ENCODE results near the gene CASTOR1. TPM values are rescaled to one million over a fixed set of nuclear protein-coding genes. Genes with fewer than 3 reads are reported as not detected.
"Not testable (repeated sequence)": the region's sequence is repeated elsewhere in the genome, so short reads cannot be mapped to it uniquely, and the experiment has no call there.

Gene CASTOR1
- total RNA-seq, result 13.4 and 18.2 TPM in 2 replicates

DNA sequence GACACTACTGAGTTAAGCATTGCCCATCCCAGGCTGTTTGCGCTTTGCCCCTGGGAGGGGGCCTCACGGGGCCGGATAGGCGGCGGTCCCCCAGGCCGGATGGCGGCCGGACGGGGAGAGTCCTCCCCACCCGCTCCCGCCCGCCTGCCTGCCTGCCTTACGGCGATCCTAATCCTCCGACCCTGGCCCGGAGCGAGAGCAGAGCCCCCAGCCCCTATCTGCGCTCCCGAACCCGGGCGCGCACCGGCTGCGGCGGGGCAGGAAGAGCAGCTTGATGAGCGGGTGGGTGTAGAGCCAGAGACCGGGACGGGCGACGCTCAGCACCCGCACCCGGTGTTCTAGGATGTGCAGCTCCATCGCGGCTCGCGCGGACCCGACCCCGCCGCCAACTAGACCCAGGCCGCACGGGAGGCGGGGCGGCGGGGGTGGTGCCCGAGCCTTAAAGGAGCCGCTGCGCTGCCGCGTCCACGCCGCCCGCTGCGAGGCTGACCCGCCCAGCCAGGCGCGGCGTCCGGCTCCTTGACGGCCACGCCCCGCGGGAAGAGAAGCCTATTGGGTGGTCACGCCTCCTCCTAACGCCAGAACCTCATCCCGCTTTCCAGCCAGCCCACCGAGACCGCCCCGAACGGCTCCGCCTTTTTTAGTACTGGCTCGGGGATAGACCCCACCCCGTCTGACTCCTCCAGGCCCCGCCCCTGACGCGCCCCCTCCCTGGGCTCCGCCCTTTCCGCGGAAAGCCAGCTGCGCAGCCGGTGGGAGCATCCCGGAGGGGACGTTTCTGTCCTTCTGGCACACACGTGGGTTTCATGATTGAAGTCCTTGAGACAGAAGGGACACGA is at the start of gene CASTOR1:
Gene CASTOR1, minus strand, starts transcription at position 365 of the 839 bp plus-strand sequence. Its CDS starts 8 bp downstream, at position 357.
- peak; percentile 78 for DNase-seq (ENCODE audit: extremely low read depth, low read depth, low spot score)

DNA sequence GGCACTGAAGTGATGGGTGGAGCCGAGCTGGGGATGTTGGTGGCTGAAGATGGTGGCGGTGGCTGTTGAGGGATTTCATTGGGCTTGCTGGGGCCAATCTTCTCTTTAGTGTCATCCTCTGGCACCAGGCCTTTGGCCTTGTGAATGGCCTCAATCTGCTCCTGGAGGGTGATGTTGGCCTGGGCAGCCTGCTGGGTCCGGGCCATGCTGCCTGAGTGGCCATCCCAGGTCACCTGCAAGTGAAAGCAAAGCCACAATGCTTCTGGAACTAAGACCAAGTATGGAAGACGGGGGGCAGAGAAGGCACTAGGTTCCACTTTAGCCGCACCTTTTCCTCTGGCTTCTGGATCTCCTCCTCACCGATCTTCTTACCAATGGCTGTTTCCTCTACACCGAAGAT is 49.5 kb upstream of the CASTOR1 start:
- no peak for DNase-seq (ENCODE audit: extremely low read depth, low read depth, low spot score)

DNA sequence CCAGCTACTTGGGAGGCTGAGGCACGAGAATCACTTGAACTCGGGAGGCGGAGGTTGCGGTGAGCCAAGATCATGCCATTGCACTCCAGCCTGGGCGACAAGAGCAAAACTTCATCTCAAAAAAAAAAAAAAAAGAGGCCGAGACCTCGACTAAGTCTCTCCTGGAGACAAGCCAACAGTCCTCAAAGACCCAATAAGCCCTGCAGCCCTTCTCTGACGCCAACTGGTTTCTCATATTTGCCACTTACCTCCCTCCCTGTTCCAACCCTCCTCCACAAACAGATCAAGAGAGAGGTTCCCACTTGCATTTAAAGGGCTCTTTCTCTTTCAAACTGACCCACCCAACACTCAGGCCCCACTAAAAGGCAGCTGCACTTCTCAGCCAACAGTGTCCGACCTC is 49.0 kb upstream of the CASTOR1 start:
- not testable (repeated sequence) for DNase-seq (ENCODE audit: extremely low read depth, low read depth, low spot score)

DNA sequence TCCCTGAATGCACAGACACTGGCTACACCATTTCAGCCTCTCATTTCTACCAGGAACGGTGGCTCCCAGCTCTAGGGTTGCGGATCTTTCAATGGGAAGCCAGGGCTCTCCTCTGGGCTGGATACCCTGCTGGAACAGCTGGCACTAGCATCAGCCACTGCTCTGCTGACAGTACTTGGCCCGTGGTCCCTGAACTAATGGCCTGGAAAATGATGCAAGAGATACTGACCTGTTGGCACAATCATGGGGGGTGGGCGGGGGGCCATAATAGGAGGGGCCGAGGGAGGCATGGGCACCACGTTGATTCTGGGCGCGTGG is 48.1 kb upstream of the CASTOR1 start:
- DNase-seq (ENCODE audit: extremely low read depth, low read depth, low spot score), result no peak

DNA sequence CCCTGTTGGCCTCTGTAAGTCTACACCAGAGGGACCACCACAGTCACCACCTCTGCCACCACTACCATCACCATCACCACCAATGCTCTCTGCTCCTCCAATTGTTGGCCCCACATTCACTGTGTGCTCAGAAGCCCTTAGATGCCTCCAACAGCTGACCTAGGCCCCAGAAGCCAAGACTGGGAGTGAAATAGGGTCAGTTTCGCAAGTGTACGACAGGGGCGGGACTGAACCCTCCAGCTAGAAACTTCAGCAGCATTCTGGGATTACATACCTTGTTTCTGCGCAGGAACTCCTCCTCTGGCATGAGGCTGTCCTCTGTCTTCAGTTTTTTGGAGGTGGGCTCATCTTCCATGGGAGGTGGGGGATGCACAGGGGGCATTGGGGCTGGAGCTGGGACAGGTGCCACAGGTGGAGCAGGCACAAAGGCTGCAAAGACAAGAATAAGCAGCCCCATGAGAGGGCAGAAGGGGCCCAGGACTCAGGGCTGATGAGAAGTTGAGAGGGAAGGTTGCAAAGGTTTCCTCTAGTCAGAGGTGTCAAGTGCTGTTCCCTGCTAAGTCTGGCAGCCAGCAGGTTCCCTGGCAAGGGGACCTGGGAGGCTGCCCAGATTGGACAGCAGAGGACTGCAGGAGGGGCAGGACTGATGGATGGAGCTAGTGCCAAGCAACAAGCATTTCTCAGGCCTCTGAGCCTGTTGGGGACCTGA is 47.6 kb upstream of the CASTOR1 start:
- no peak for DNase-seq (ENCODE audit: extremely low read depth, low read depth, low spot score)

DNA sequence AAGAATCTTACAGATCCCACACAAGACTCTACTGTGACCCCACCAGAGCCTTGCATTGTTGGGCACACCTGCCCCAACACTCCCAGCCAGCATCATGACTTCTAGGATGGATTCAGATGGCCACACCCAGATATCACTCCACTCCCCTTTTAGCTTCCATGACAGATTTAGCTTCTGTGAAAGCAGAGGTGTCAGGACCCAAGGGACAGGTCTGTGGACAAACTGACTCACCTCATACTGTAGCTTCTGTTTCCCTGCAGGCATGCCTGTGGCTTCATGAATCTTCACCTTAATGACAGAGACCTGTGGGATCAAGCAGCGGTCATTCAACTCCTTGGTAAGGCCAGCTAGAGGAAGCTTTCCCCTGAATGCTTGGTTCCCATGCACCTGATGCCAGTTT is 45.9 kb upstream of the CASTOR1 start:
- no peak for DNase-seq (ENCODE audit: extremely low read depth, low read depth, low spot score)

DNA sequence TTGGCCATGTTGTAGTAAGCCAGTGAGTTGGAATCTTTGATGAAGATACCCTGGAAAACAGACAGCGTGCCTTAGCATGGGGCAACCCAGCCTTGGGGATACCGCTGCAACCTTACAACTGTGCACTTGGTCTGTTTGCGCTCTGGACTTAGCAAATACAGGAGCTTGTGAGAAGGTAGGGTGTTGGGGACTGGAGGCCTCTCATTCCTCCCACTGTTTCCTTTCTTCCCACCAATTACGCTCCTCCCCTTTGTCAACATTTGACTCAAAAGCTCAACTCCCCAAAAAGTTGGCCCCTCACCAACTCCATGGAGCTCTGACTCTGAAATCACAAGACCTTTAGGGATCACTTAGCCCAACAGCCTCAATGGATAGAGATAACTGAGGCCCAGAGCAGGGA is 45.3 kb upstream of the CASTOR1 start:
- DNase-seq (ENCODE audit: extremely low read depth, low read depth, low spot score), result no peak

DNA sequence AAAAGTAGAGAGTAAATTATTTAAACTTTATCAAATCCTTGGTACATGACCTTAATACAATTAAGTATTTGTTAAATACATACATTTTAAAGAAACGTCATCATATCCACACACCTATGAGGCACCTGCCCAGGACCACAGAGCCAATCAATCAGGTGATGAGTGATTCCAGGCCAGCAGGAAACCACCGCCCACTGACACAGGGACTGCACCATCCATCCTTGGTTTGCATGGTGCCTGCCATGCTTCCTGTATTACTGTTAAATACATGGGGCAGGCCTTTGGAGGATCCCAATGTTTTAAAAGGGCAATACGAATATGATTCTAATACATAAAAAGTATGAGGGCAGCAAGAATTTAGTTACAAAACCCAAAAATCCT is 44.4 kb upstream of the CASTOR1 start:
- DNase-seq (ENCODE audit: extremely low read depth, low read depth, low spot score), result no peak

DNA sequence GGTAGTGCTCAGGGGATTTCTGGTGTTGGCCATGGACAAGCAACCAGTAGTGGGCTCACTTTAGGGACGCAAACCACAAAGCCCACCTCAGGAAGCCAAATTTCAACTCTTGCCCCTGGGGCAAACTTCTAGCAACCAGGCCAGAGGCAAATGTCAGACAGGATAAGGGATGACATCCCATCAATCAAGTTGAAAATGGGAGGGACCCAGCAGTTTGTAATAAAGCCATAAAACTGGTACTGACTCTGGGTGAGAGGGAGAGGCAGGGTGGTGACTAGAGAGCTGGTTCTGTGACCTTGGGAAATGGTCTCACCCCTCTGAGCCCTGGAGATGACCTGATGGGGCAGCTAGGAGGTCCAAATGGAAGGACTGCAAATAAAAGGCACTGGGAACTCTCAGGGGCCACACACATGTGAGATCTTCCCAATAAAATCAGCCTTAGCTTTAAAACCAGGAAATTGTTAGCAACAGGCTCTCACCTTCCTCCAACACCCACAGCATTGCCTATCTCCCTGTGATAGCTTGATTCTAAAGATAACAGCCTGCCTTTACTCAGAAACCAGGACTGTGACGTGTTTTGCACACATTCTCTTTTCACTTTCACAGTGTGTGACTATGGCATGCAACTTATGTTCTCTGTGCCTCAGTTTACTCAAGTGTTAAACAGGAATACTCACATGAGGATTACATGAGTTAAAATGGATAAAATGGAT is 43.8 kb upstream of the CASTOR1 start:
- no peak for DNase-seq (ENCODE audit: extremely low read depth, low read depth, low spot score)

DNA sequence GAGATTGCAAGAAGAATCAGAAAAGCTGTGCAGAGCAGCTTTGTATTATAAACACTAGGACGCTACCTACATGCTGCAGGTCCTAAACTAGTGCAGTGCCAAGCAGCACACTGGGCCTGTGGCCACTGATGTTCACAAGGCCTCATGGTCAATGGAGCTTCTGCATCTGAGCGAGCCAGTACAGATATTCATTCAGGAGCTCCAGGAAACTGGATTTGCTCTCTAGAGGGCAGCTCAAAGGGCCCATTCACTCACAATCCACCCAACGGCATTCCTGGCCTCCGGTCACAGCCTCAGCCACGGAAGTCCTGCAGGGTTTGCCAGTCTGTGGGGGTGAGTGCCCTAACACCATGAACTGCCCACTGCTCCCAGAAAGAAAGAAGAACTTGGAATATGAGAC is 43.2 kb upstream of the CASTOR1 start:
- no peak for DNase-seq (ENCODE audit: extremely low read depth, low read depth, low spot score)

DNA sequence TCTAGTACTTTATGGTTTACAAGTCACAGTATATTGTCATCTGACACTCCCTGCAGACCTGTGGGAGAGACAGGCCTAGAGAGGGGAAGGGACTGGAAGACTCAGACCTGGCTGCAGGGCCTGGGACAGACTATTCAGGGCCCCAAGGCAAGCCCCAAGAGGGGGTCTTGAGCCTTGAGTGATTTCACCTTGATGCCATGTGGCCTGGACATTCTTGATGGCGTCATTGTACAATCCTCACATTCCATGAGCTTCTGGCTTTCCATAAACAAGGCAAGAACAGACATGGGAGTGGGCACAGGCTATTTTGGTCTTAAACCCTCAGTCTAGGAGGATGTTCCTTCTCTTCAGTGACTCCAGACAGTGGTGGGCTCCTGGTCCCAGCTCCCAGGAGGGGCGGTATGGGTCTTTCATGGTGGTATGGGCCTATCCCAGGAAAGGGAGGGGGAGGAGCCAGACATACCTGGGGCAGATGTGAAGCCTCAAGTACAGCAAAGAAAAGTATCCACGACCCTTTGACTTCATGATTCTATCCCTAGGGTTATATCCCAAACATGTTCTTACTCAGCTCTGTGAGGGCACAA is 39.3 kb upstream of the CASTOR1 start:
- DNase-seq (ENCODE audit: extremely low read depth, low read depth, low spot score), result no peak

DNA sequence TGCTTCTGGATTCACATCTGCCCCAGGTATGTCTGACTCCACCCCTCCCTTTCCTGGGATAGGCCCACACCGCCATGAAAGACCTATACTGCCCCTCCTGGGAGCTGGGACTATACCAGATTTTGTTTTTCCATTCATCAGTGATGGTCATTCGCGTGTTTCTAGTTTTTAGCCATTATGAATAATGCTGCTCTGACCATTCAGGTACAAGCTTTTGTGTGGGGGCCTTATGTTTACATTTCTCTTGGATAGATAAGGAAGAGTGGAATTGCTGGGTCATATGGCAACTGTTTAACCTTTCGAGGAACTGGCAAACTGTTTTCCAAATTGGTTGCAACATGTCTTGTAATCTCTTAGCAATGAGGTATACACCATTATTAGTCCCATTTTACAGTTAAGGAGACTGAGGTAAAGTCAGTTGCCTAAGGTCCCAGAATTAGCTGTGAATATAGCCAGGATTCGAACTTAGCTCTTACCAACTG is 38.6 kb upstream of the CASTOR1 start:
- no peak for DNase-seq (ENCODE audit: extremely low read depth, low read depth, low spot score)

DNA sequence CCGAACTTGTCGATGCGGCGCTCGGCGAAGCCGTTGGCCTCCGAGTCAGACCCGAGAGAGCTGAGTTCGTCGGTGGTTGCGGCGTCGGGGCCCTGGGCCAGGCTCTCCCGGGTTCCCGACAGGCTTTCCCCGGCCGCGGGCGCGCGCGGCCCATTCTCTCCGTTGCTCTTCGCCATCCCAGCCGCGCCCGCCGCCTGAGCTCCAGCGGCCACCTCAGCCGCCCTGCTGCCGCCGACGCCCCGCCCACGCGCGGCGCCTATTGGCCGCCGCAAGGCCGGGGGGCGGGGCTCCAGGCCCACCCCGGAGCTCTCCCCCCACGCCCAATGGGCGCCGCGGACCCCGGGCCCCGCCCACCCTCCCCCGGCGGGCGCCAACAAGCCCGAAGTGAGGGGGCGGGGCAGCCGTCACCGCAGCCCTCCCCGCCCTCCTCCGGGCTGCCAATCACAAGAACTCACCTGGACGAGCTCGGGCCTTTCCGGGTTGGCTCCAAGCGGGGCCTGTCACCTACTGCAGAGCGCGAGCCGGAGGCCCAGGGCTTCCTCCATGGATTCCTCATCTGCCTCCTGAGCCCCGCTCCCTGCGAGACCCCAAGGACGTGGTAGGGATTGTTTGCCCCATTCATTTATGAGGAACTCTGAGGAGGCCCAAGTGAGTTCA is 37.5 kb upstream of the CASTOR1 start, which contains the start of gene TBC1D10A:
Gene TBC1D10A, minus strand, starts transcription at position 236 of the 657 bp plus-strand sequence. Its CDS starts 60 bp downstream, at position 176.
- no peak for DNase-seq (ENCODE audit: extremely low read depth, low read depth, low spot score)

DNA sequence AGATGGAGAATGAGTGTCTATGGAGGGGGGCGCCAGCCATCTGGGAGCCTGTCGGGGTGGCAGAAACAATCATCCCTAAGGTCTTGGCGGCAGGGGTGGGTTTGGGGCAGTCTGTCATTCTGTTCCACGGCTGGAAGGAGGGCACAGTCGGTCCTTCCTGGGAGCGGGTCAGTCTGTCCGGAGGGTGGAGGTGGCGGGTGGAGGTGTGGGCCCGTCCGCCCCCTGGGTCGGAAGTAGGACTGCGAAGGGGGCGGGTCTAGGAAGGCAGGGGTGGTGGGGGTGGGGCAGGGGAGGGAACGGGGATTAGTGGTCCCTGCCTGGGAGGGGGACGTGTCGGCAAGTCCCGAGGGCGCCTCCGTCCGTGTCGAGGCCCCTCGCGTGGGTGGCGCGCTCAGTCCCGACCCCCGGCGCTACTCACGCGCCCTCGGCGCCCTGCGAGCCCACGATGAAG is 37.0 kb upstream of the CASTOR1 start:
- DNase-seq (ENCODE audit: extremely low read depth, low read depth, low spot score), result no peak

DNA sequence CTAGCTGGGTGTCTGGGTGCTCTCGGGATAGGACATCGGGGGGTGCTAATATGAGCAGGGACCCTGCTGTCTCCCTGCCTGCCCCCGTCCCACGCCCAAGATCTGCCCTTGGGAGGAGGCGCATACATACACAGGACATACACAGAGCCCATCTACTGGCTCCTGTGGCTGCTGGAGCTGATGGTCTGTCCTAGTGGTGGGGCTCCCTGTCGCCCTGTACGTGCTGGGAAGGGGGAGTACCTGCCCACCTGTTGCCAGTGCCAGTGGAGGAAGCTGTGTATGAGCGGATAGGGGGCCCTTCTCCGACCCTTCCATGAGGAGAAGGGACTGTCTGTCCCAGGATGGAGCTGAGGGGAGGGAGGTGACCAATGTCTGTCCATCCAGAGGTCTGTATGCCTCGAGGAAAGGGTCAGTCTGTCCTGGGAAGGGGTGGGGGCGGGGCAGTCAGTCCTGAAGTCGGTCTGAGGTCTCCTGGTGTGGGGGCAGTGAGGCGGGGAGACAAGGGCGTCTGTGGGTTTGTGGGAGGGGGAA is 36.5 kb upstream of the CASTOR1 start:
- DNase-seq (ENCODE audit: extremely low read depth, low read depth, low spot score), result no peak

DNA sequence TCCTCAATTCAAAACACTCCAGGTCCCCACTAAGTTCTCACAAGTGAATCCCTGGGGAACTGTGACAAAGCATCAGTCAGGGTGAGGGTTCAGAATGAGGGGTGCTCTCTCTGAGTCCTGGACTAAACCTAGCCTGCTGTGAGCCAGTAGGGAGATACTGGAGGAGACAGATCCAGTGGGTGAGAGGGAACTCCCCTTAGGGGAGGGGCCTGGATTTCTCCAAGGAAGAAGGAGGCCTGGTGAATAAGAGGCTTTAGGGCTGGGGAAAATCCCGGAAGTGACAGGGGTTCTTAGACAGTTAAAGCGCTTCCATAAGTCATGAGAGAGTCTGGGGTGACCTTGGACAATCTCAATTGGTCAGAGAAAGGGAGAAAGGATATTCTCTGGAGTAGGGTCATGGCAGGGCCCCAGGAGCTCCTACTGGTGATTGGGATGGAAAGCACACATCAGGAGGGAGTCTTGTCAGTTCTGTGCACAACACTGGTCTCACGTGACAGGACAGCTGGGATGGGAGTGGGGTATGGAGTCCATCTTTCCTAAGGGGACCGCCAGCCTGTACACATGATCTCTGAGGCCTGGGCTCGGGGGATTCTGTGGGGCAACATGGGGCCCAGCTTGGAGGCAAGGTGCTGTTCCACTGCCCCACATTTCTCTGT is 35.9 kb upstream of the CASTOR1 start:
- DNase-seq (ENCODE audit: extremely low read depth, low read depth, low spot score), result no peak

DNA sequence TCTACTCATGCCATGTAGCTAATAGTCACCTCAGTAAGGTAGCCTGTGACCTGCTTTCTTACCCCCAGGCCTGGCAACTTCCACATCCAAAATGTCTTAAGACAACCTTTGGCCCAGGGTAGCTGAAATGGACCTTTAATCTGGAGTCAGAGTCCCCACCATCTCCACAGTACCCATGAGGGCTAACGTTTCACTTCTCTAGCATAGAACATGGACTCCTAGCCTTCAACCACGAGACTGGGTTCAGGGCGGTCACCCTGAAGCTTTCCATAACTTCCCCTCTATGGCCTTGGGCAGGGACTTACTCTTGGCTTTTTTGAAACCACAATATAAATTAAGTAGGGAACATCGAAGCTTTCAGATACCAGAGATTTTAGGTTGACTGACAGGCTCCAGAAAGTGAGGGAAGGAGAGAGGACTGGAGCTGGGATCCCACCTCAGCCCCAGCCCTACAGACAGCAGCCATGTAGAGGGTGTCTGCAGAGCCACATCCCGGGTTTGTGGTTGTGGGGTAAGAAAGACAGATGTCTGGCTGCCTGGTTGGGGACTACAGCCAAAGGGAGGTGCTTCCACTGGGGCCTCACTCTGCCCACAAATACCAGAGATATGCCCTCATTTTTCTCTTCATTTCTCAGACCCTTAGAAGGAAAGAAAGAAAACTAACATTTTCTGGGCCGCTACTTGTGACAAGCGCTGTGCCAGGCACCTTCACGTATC is 34.9 kb upstream of the CASTOR1 start:
- DNase-seq (ENCODE audit: extremely low read depth, low read depth, low spot score), result no peak

DNA sequence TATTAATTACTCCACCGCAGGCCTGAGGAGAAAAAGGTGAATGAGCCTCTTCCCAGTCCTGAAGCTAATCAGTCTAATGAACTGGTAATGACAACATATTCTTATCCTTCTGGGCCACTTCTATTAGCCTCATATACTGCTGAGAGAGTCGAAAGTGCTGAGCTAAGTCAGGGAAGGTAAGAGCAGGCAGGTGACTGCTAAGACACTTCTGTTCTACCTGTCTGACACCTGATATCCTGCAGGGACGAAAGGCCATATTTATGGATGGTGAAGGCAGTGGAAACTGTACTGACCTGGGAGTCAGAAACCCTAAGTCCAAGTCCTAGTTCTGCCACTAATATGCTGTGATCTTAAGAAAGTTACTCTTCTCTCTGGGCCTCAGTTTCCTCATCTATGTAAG is 33.9 kb upstream of the CASTOR1 start:
- DNase-seq (ENCODE audit: extremely low read depth, low read depth, low spot score), result no peak

DNA sequence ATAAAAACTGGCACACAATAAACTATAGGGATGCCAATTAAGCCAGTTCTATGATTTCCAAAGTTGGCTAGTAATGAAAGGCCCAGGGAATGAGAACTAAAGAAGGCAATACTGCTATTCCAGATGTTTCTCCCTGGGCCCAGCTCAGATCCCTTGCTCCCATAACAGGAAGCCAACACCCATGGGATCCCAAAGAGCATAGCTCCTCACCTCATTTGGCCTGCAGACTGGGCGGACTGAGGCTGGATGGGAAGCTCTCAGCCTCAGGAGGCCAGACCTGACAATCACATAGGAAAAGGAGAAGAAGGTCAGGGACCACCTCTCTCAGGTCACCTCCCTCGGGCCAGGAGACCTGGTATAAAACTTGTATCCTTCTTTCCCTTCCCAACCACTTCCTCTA is 32.2 kb upstream of the CASTOR1 start:
- DNase-seq (ENCODE audit: extremely low read depth, low read depth, low spot score), result no peak

Measured in glomerular endothelial cell (primary cell).